Forelimb muscle (tissue), 1 donor: Measurements from ENCODE around the gene RASEF. TPM values are rescaled to one million over a fixed set of nuclear protein-coding genes. Genes with fewer than 3 reads are reported as not detected.

Experiments
- DNase-seq: peaks from one replicate; pipeline ENCODE4 v3.0.0-alpha.2; 2013; ENCODE audit warnings: low read depth
- polyA plus RNA-seq: library from polyadenylated mRNA; unstranded; fragments of 120-200 nt; gene quantifications from one replicate; pipeline ENCODE4 v1.2.1, GENCODE V29; 2013; ENCODE audit not compliant: insufficient read length

RASEF gene
- polyA plus RNA-seq, 1 donor = 0.43 TPM

DNA sequence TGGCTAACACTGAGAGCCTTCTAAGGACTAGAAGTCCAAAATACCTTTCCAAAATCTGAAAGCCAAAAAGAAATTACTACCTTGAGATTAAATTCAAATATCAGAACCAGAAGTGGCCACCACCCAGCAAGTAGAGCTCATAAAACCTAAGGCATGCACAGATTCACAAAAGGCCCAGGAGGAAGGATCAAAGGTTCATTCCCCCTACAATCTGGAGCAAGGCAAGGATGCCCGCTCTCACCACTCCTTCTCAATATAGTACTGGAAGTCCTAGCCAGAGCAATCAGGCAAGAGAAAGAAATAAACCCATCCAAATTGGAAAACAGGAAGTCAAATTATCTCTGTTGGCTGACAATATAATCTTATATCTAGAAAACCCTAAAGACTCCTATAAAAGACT lies 6.0 kb downstream of the RASEF start:
- no peak for DNase-seq

DNA sequence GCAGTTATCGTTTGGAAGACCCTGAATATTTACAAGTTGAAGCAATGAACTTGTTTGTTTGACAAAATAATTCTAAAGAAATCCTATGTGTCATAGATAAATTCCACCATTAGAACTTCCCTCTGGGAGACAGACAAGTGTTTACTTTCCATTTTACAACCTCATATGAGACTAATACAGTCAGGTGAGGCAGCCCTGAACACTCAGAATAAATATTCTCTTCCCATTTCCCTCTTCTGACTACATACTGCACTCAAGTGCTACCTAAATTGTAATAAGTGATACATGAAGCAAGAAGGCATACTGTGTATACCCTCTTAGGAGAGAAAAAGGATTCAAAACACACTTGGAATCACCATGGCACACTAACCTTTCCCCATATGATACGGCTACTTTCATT lies 6.8 kb downstream of the RASEF start:
- no peak for DNase-seq

DNA sequence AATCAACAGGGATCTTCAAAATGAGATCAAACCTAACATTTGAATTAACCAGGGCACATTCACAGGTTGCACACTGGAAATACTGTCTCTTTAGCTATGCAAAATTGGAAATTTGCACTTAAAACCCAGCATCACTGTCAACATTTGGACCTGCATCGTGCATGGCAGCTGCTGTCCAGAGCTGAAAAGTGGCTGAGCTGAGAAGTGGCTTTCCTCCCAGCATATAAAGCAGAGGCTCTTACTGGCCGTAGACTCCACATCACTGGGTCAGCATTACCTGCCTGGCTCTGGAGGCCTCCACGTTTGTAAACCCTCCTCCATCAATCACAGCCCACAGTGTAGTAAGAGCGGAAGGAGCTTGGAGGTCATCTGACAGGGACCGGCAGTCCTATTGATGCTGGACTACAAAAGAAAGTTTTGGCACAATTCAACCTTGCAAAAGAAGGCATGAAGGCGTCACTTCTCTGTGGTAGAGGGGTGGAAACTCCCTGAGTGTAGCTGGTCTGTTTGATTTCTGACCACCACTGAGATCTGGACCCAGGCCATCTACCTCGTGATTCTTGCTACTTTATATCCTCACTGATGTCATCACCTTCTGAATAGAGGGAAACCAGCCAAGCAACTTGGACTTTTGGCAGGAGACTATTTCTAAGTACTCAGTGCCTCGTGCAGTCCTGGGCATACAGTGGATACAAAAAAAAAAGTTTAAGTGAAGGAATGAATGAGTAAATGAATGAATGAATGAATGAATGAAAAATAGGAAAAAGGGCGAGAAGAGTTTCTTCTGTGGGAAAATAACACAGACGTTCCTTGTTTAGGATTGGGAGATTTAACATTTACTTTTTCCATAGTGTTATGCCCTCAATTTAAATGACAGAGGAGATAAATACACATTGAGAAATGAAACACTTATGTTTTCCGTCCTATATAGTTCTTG lies 14.8 kb downstream of the RASEF start:
- no peak for DNase-seq

GRCh38 chr9:83043597-83043996 lies 19.3 kb downstream of the RASEF start:
- no peak for DNase-seq

- DNase-seq = no peak
Measured at GRCh38 chr9:83041771-83042170, 21.2 kb downstream of the RASEF start.

DNA sequence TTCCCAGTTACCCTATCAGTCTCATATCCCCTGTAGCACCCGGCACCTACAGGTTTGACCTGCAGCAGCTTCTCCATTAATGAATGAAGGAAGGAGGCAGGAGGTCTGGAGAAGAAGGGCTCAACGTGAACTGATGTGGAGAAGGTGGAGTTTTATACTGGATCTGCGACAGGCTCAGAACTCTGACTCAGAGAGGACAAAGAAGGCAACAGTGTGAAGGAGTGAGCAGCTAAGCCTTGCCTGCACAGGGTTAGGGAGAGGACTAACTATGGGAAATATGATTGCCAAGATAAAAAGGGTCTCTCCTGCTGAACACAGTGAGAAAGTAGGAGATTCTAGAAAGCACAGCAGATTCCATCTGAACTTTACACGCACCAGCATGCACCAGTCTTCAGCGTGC lies 23.6 kb downstream of the RASEF start:
- no peak for DNase-seq

- no peak for DNase-seq
Measured at GRCh38 chr9:83036043-83036442, 26.9 kb downstream of the RASEF start.

- no peak for DNase-seq
Measured at GRCh38 chr9:83035143-83035542, 27.8 kb downstream of the RASEF start.

GRCh38 chr9:83034587-83034986 lies 28.4 kb downstream of the RASEF start:
- no peak for DNase-seq

DNA sequence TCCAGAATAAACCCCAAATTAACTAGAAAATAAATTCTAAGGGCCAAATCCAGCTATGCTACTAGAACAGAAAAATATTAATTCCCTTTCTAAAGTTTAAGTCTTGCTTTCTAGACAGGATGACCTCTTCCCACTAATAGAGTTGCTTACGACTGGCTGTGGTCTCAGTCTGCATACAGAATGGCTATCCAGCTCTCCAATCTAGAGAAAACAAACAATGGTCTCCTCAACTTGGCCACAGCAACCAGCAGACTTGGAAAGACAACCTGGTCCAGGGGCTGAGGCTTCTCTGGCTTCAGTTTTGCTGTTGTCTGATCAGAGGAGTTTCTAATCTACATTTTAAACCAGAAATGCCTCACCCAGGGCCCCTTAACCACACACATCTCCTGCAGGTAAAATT lies 28.9 kb downstream of the RASEF start:
- DNase-seq = no peak

DNA sequence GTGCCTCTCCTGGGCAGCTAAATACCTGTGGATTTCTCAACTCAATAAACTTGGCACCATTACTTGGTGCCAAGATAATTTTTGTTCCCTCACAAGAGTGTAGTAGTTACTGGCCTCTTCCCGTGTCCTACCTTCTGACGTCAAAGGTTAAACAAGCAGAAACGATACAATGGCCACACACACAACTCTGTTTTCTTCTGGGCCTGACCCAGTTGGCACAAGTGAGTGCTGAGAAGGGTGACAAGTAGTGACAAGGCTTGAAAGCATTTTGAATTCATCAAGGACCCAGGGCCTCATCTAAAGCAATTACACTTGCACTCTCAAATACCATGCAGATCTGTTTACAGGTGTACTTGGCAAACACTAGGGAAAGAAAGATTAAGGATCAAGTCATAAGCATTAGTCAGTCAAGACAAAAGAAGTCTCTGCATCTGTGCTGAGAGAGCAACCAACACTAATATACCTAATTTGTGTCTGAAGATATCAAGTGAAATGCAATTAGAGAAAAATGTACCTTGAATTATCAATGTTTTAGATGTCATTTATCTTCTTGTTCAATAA lies 30.8 kb downstream of the RASEF start:
- DNase-seq = no peak

DNA sequence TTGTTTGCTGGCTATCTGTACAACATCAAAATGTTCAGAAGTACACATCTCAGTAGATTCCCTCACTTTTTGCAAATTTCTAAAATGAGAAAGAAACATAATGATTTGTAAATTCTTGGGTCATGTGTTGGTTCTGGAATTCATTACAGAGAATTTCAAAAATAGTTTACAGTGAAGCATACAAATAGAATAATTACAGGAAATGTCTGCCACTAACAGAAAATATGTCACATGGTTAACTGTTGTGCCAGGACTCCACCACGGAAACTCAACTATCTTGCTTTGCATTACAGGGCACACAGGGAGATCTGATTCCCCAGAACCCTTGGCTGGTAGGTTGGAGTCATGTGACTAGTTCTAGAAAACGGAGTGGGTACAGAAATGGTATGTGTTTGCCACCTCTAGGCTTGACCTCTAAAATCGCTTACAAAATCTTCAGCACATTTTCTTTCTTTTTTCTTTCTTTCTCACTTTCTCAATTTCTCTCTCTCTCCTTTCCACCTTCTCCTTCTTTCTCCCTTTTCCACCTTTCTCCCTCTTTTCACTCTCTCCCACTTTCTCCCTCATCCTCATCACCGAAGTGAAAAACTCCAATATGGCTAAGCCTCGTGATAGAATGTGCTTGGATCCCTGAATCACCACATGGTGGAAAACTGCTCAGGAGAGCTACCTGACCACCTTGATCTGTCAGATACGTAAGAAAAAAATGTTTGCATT lies 32.4 kb downstream of the RASEF start:
- DNase-seq = no peak

GRCh38 chr9:83029531-83030137 lies 33.3 kb downstream of the RASEF start:
- no peak for DNase-seq

GRCh38 chr9:83027153-83027891 lies 35.6 kb downstream of the RASEF start:
- DNase-seq = no peak

GRCh38 chr9:83024506-83025125 lies 38.3 kb downstream of the RASEF start:
- DNase-seq = no peak

DNA sequence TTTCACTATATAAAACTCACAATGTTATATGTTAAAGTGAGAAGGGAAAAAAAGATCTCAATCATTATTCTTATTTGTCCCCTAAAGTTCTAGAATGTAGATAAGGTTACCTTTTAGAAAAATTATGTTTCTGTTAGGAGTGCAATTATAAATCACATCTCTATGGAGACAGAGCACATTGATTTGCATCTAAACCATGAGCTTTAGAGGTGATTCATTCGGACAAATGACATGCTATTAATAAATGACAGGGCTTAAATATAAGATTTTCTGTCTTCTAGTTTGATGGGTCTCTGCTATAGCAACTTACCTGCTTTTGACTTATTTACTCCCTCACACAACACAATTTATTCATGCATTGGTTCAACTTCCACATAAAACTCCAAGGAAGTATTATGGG lies 39.8 kb downstream of the RASEF start:
- no peak for DNase-seq

GRCh38 chr9:83020864-83021263 lies 42.1 kb downstream of the RASEF start:
- DNase-seq = no peak

- DNase-seq = no peak
Measured at GRCh38 chr9:83020327-83020726, 42.6 kb downstream of the RASEF start.

GRCh38 chr9:83019246-83019645 lies 43.7 kb downstream of the RASEF start:
- no peak for DNase-seq

- no peak for DNase-seq
Measured at GRCh38 chr9:83015897-83016296, 47.0 kb downstream of the RASEF start.
